Activated B cell treated with CpG ODN at 0.5 μM for 24 hours (primary cell): ENCODE results near the gene PECR. TPM values are rescaled to one million over a fixed set of nuclear protein-coding genes. Genes with fewer than 3 reads are reported as not detected.

Experiments used
- ATAC-seq: fragments of 200-7000 bp; cut with Tn5 transposase; one replicate; pipeline ENCODE4 v1.10.0; 2021; ENCODE audit warnings: low read depth, mild to moderate bottlenecking, moderate library complexity
- CTCF ChIA-PET: fragments of 350-600 bp; sonication (Branson Sonifier 250); formaldehyde crosslinking; loops from one replicate; lab custom pipeline; 2021; ENCODE audit warnings: antibody characterized with exemption; lab: Charles Lee
- POLR2A ChIA-PET: fragments of 350-600 bp; sonication (Branson Sonifier 250); formaldehyde crosslinking; loops from one replicate; lab custom pipeline; 2021; ENCODE audit warnings: antibody characterized with exemption; lab: Charles Lee
- DNase-seq: peaks from one replicate; pipeline ENCODE4 v3.0.0; 2022
- H3K27ac Mint-ChIP-seq: one replicate; pipeline ENCODE4 v1.8.0; 2020; ENCODE audit warnings: mixed read lengths
- H3K27me3 Mint-ChIP-seq: one replicate; pipeline ENCODE4 v1.8.0; 2021; ENCODE audit warnings: mixed read lengths
- H3K36me3 Mint-ChIP-seq: one replicate; pipeline ENCODE4 v1.8.0; 2021; ENCODE audit warnings: low read depth, mixed read lengths
- H3K4me1 Mint-ChIP-seq: one replicate; pipeline ENCODE4 v1.8.0; 2021; ENCODE audit warnings: mixed read lengths
- H3K4me3 Mint-ChIP-seq: one replicate; pipeline ENCODE4 v1.8.0; 2020; ENCODE audit warnings: mild to moderate bottlenecking, mixed read lengths
- H3K9me3 Mint-ChIP-seq: one replicate; pipeline ENCODE4 v1.8.0; 2020; ENCODE audit warnings: mixed read lengths
- CTCF ChIP-seq: fragments of 200-600 bp; IDR thresholded peaks from one replicate; pipeline ENCODE4 v1.8.0; 2022; ENCODE audit warnings: antibody characterized with exemption, mild to moderate bottlenecking
- intact Hi-C: fragments of 100-400 bp; cut with micrococcal nuclease; formaldehyde crosslinking; loops from one replicate; pipeline ENCODE4 v1.15.1; 2024
- total RNA-seq: library from RNA; stranded (reverse); gene quantifications from 2 replicates; pipeline ENCODE4 v1.2.3, GENCODE V29; 2022

PECR gene
- total RNA-seq, 1 donor from 2014 or later: 10.0 TPM

GRCh38 chr2:216029416-216030129, 52.0 kb downstream of the PECR start:
- intact Hi-C loops: loop anchor here (5.0 kb wide), 1 partner anchor 373 kb away; no protein-coding TSS in a partner anchor
- CTCF ChIA-PET: no interaction called here
- Mint-ChIP-seq H3K9me3 (no peaks in the 10 kb centered on the region), H3K36me3 (peaks cover 8% of the 10 kb centered on the region), H3K4me3 (no peak overlapping the region), H3K27ac (no peak overlapping the region), H3K27me3 (no peaks in the 10 kb centered on the region), H3K4me1 (peaks cover 8% of the 10 kb centered on the region)
- no peak for ATAC-seq
- DNase-seq: no peak
- no peak for TF ChIP-seq CTCF
- POLR2A ChIA-PET: no interaction called here

- CTCF ChIA-PET: interaction anchor here (1.0 to 9.5 kb wide), 4 partner anchors 9 to 73 kb away, joined by 3 to 96 read pairs (median 17); no protein-coding TSS in a partner anchor
Observed at GRCh38 chr2:216024779-216025336, 56.8 kb downstream of the PECR start.

GRCh38 chr2:216023055-216023648, 58.5 kb downstream of the PECR start:
- POLR2A ChIA-PET: no interaction called here
- H3K9me3 Mint-ChIP-seq: peaks cover 2% of the 10 kb centered on the region
- H3K27me3 Mint-ChIP-seq: no peaks in the 10 kb centered on the region
- no peak overlapping the region for H3K27ac Mint-ChIP-seq
- CTCF ChIA-PET: interaction anchor here (0.5 to 9.5 kb wide), 15 partner anchors 9 to 378 kb away, joined by 3 to 96 read pairs (median 3); partner anchors contain the start of genes MREG, PECR and TMEM169
- ATAC-seq (peak; percentile 49), DNase-seq (no peak)
- intact Hi-C loops: loop anchor here (1.0 to 2.0 kb wide), 2 partner anchors 18 to 73 kb away; no protein-coding TSS in a partner anchor
- no peaks in the 10 kb centered on the region for H3K4me1 Mint-ChIP-seq
- H3K36me3 Mint-ChIP-seq: peaks cover 2% of the 10 kb centered on the region
- no peak overlapping the region for H3K4me3 Mint-ChIP-seq
- no peak for TF ChIP-seq CTCF

More at GRCh38 chr2:216024779-216025336, 56.8 kb downstream of the PECR start:
- peaks cover 4% of the 10 kb centered on the region for H3K36me3 Mint-ChIP-seq
- H3K27me3 Mint-ChIP-seq: no peaks in the 10 kb centered on the region
- H3K9me3 Mint-ChIP-seq: no peaks in the 10 kb centered on the region
- H3K4me1 Mint-ChIP-seq: no peaks in the 10 kb centered on the region
- intact Hi-C loops: no loop called here
- DNase-seq (no peak), ATAC-seq (no peak)
- POLR2A ChIA-PET: no interaction called here
- no peak overlapping the region for H3K4me3 Mint-ChIP-seq
- no peak for TF ChIP-seq CTCF
- no peak overlapping the region for H3K27ac Mint-ChIP-seq

GRCh38 chr2:216021768-216022565, 59.6 kb downstream of the PECR start:
- Mint-ChIP-seq H3K27me3 (no peaks in the 10 kb centered on the region), H3K27ac (no peak overlapping the region), H3K4me1 (peaks cover 8% of the 10 kb centered on the region), H3K36me3 (peaks cover 2% of the 10 kb centered on the region), H3K9me3 (peaks cover 2% of the 10 kb centered on the region), H3K4me3 (no peak overlapping the region)
- no peak for ATAC-seq
- DNase-seq: no peak
- ChIA-PET CTCF (interaction anchor here (1.8 to 9.5 kb wide), 4 partner anchors 12 to 74 kb away, joined by 7 to 96 read pairs (median 21); no protein-coding TSS in a partner anchor), POLR2A (no interaction called here)
- intact Hi-C loops: loop anchor here (2.0 kb wide), 1 partner anchor 17 kb away; no protein-coding TSS in a partner anchor
- TF ChIP-seq CTCF: no peak
